Glomerular endothelial cell (primary cell): ENCODE data around the gene IFNAR1. TPM values are rescaled to one million over a fixed set of nuclear protein-coding genes. Genes with fewer than 3 reads are reported as not detected.

ENCODE experiments used
- DNase-seq: peaks from one replicate; pipeline ENCODE4 v3.0.0-alpha.2; 2011; ENCODE audit warnings: low read depth, low spot score; ENCODE audit errors: extremely low read depth
- total RNA-seq: library from RNA; depleted of rRNA; stranded (reverse); fragments of >200 nt; gene quantifications from 2 replicates; pipeline ENCODE4 v1.2.3, GENCODE V29; 2015

The IFNAR1 gene
- total RNA-seq, result 39.6 and 47.9 TPM in 2 replicates

DNA sequence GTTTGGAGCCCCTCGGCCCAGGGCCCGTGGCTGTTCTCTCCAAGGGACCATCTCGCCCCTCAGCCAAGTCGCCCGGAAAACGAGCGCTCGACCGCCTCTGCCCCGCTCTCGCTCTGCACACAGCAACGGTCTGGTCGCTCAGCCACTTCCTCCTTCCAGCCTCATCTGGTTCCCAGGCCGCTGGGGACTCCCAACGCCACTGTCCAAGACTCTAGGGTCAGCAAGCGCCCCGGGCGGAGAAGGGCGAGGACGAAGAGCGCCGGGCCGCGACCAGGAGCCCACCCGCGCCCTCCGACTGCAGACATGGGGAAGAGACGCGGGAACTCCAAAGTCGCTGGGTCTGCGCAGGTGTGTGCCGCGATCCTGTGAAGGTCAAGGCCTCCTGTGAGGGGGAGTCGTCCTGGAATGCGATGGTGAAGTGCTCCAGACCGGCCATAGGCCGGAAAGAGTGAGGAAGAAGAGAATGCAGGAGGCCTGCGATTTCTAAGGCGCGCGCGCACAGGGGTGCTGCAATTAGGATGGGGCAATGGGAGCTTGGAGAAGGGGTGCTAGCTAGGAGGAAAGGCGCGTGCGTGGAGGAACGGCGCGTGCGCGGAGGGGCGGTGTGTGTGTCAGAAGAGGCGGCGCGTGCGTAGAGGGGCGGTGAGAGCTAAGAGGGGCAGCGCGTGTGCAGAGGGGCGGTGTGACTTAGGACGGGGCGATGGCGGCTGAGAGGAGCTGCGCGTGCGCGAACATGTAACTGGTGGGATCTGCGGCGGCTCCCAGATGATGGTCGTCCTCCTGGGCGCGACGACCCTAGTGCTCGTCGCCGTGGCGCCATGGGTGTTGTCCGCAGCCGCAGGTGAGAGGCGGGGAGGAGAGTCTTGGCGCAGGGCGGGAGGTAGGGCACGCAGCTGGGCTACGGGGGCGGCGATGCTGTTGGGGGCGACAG lies at the start of gene IFNAR1:
Gene IFNAR1, plus strand, starts transcription at position 680 of the 931 bp plus-strand sequence. Its CDS starts 86 bp downstream, at position 766.
- DNase-seq, result peak; percentile 78

DNA sequence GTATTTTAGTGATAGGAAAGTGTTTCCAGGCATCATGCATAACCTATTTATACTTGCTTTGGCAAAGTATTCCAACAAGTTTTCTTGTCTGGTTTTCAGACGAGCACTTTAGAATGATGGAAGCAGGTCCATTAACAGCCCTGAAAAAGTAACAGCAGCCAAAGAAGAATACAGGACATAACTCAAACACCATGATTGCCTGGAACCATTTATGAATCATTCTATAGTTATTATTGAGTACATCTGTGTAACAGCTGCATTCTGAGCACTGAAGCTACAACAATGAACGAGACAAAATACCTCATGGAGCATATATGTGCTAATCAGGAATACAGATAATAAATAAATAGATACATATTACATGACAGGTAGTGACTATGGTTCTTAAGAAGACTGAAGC lies 46.0 kb upstream of the IFNAR1 start:
- DNase-seq, result no peak

DNA sequence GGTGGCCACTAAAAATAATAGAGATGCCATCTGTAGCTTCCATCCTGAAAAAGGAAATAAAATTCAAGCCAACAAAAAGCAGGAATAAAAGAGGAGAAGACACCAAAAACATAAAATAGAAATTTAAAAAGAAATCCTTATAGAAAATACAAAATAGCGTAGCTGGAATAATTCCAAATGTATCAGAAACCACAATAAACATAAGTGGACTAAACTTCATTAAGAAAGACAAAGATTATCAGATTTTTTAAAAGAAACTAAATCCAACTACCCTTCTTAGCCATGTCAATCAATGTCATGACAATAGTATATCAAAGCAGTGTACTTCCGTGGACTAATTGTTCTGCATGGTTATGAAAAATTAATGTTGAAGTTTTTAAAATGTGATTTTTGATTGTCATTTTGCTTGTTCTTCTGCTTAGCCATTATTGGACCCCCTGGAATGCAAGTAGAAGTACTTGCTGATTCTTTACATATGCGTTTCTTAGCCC lies 45.4 kb upstream of the IFNAR1 start:
- DNase-seq, result no peak

DNA sequence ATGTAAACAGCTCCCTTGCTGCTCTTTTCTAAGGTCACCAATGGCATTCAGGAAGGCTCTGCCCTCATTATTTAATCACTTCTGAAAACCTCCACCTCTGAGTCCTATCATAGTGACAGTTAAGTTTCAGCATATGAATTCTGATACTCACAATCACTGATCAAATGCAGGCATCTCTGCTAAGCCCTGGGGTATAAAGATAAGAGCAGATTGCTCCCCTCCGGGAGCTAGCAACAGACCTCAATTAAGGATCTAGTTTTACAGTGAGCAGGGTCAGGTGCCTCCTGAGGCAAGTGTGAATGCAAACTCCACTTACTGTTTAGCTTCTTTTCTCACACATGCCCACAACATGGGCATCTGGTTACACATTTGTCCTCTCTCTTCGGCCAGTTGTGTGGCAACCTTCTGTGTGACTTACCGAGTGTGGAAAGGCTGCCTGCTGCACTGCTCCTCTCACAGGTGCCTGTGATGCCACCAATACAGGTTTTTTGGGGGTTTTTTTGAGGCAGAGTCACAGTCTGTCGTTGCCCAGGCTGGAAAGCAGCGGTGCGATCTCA lies 43.6 kb upstream of the IFNAR1 start:
- no peak for DNase-seq

DNA sequence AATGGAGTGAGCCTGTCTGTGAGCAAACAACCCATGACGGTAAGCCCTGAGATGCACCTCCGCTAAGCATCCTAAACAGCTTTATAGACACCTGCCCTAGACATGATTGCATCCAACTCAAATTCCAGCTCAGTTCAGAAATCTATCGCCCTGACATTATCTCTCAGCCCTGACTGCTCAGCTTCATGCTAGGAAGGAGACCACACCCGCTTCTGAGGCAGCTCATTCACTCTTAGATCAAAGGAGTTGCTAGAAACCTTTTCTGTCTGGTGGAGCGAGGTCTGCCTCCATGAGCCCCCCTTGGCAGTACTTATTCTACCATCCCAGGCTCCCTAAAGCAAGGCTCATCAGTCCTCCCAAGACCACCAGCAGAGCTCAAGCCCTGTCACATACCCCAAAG lies 41.6 kb upstream of the IFNAR1 start:
- no peak for DNase-seq

DNA sequence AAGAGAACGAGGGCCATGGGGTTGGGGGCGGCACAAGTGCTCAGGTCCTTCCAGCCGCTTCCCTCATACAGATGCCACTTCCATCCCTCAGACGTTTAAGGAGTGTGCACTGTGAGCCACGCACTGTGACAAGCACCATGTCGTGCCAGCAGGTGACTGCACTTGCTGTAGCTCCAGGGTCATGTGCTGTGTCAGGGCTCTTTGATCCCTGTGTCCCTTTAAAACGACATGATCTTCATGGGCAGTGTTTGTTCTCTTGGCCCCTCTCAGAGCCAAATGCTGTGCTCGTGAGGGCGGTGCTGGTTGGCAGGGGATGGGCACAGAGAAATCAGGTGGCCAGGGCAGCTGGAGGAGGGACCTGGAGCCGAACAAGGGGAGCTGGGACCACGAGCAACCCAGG lies 38.7 kb upstream of the IFNAR1 start:
- no peak for DNase-seq

DNA sequence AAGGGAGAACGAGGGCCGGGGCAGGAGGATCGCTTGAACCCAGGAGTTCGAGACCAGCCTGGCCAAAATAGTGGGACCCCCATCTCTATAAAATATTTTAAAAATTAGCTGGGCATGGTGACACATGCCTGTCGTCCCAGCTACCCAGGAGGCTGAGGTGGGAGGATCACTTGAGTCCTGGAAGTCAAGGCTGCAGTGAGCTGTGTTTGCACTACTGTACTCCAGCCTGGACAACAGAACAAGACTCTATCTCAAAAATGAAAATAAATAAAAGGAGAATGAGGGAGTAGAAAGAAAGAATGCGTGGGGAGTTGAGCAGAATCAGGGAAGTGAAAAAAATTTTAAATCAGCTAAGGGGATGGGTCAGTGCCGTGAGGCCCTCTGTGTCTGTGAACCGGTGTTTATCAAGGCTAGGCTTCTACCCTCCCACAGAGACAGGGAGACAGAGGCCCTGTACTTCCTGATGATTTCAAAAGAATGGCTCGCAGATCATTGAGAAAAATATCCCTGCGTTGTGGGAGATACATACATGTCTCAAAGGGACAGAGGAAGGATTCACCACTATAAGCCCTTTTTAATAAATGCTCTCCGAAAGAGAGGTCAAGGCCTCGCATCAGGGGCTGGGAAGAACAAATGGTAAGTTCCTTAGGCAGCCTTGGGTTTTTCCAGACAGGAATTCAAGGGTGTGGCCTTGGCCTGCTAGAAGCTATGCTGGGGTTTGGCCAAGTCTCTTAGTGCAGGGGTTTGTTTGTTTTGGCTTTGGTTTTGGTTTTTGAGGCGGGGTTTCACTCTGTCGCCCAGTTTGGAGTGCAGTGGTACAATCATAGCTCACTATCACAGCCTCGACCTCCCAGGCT lies 37.9 kb upstream of the IFNAR1 start:
- no peak for DNase-seq

DNA sequence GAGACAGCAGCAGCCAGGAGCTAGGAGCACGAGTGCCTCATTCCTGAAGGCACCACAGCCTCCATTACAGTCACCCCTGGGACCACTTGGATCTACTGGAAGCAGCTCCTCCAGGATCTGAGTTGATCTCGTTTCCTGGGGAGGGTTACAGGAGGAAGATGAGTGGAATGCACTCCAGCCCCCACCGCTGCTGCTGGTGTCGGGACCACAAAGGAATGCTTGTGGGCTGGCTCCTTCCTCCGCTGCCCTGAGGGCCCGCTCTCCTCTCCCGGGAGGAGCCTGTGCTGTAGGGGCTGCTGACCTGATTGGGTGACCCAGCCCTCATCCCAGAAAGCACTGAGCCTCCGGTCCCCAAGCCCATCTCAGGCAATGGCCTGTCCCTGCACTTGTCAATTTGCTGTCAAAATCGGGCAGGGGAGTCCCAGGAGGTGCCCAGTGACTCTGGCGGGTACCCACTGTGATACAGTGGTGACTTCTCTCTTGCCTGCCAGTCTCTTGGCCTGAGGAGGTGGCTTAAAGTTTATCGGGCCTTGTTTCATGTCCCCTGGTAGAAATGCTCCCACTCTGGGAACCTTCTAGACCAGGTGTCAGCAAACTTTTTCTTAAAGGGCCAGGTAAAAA lies 35.5 kb upstream of the IFNAR1 start:
- DNase-seq, result no peak

DNA sequence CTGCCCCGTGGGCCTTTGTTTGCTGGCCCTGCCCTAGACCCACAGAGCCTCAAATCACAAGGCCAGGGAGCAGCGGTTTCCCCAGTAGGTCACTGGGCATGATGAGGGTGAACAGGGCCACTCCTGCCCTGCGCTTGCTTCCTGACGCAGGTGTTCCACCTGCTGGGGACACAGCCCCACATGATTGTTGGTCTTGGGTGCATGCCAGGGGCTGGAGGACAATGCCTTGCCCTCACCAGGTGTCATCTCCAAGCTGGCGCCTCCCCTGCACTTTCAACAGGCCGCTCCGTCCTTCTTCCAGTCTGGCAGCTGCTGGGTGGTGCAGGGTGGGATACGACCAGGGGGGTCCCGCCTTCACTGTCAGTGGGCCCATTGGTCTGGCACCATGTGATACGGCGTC lies 34.3 kb upstream of the IFNAR1 start:
- DNase-seq, result no peak

DNA sequence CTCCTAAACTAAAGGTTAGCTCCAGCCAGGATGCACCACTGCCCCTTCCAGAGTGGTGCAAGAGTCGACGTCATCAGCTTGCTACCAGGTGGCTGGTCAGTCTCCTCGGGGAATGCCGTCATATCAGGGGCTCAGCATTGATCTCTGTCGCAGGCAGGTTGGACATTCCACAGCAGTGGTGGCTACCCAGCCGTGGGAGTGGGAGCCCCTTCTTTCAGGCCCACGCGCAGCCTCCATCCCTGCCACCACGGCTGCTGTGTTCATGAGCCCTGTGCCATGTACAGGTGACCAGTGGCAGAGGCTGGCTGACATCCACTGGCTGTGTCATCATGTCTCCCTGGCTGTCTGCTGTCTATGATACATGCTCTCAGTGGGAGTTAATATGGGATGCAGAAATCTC lies 33.1 kb upstream of the IFNAR1 start:
- no peak for DNase-seq

DNA sequence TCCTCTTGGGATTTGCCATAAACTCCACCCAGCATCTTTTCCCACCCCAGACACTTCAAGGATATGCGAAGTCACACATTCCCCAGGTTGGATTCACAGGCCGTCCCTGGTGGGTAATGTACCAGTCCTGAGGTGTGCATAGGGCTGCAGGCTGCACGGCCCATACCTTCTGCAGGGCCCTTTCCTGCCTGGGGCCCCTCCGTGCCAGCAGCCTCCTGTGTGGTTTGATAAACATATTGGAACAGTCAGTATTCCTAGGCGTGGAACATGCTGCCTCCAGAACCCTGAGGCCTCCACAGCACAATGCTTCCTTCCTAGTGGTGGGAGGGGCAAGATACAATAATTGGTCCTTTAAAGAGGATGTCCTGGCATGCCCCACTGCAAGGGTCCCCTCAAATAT lies 32.0 kb upstream of the IFNAR1 start:
- DNase-seq, result no peak

DNA sequence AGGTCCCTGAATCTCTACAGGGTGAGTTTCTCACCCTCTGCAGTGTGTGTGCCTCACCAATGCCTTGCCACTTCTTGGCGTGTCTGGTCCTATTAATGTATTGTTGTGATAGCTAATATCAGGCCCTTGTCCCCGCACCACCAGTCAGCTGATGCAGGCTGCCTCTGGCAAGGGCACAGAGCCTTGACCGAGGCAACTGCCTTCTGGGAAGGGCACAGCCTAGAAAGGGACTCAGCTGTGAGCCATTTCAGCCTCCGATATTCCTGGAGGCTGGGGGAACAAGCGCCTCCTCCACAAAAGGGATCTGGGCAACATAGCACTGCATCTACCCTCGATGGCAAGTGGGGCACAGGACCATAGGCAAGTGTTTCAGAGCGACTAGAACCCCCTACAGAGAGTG lies 31.6 kb upstream of the IFNAR1 start:
- DNase-seq, result no peak

DNA sequence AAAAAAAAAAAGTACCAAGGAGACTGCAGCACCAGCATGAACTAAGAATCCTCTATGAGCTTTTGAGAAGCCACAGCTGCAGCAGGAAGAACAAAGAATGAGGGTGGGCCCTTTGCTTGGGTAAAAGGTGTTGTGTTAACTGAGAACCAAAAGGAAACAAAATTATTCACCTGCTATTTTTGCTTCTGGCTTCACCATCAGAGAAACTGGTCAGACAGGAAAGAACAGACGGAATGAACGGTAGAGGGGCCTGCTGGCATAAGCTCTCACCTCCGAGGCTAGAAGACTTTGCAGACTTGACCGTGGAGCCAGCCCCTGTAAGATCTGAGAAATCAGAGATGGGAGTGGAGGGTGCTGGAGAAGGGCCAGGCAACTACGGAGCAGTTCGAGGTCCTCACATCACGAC lies 31.0 kb upstream of the IFNAR1 start:
- no peak for DNase-seq

DNA sequence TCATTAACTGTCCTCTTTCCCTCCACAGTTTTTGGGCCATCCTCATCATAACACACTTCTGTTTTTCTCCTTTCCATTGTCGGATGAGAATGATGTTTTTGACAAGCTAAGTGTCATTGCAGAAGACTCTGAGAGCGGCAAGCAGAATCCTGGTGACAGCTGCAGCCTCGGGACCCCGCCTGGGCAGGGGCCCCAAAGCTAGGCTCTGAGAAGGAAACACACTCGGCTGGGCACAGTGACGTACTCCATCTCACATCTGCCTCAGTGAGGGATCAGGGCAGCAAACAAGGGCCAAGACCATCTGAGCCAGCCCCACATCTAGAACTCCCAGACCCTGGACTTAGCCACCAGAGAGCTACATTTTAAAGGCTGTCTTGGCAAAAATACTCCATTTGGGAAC lies 28.6 kb upstream of the IFNAR1 start:
- no peak for DNase-seq

DNA sequence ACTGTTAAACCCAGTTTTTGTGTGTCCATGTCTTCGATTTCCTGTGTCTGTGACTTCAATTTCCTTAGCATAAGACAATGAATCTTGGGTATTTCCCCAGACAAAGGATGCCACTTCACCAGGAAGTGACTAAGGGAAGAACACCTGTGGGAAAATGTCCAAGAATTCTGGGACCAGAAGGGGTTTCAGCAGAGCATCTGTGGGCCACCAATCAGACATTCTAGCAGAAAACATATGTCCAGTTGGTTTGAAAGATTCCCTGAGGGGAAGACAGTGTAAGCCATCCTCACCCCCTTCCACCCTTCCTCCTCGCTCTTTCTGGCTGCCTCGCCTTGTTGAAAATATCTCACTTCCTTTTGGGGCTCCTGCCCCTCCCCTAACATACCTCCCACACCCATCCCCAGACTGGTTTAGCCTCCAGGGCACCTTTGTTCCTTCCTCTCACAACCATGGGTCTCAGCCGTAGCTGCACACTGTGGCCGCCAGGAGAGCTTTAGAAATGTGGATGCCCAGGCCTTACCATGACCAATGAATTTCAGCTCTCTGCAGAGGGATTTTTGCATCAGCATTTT lies 25.5 kb upstream of the IFNAR1 start:
- DNase-seq, result no peak

DNA sequence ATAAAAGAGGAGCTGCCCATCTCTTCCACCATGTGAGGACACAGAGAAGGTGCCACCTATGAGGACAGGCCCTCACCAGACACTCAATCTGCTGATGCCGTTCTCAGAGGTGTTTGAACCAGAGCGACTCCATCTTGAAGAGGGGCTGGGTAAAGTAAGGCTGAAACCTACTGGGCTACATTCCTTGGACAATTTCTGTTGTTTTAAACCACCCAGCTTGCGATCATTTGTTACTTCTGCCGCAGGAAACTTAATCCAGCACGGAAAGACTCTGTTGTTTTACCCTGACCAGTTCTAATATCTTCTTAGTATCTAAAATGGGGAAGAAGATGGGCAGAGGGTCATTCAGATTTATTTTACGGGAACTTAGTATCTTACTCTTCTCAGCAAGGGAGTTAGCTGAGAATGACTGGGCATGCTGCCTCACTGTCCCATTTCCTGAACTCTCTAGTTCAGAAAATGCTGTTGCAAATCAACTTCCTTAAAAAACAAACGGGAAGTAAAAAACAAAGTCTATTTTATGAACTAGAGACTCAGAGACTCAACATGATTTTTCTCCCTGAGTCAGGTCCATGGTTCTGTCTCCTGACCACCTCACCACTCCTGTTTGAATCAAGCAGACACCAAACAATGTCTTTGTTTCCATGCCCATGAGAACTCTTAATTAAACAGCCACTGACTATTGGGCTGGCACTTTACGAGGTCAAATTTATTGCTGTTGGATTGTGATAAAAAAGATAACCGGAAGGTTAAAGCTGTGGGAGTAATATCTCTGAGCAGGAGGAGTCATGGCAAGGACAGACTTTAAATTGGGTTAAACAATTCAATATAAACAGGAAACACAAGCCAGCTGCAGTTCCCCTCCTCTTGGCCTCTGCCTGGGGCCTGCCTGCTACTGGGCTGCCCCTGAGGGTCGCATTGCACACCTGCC lies 23.8 kb upstream of the IFNAR1 start:
- no peak for DNase-seq

DNA sequence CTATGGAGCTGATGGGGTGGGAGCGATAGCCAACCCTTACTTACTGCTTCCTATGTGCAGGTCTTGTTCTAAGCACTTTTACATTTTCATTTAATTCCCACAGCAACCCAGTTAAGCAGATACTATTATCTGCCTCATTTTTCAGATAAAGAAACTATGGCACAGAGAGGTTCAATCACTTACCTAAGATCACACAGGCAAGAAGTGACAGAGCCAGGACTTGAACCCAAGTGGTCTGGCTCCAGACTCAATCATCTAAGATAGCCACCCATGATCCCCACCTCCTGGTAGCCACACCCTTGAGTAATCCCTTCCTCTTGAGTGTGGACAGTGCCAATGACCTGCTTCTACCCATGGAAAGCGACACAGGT lies 23.2 kb upstream of the IFNAR1 start:
- DNase-seq, result no peak

DNA sequence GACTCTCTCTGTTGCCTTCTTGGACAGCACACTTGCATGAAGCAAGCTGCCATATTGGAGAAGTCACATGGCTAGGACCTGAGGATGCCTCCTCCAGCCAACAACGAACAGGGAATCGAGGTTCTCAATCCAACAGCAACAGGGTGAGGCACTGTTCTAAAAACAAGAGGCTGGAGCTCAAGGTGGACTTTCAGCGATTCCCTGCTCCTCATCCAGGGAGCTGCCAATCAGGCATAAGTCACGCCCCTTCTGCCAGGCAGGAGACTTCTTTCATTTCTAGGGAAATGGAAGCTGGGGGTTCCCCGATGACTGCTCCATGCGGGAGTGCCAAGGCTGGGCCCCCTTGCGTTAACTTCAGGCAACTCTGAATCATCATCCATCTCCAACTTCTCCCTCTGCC lies 22.7 kb upstream of the IFNAR1 start:
- no peak for DNase-seq

DNA sequence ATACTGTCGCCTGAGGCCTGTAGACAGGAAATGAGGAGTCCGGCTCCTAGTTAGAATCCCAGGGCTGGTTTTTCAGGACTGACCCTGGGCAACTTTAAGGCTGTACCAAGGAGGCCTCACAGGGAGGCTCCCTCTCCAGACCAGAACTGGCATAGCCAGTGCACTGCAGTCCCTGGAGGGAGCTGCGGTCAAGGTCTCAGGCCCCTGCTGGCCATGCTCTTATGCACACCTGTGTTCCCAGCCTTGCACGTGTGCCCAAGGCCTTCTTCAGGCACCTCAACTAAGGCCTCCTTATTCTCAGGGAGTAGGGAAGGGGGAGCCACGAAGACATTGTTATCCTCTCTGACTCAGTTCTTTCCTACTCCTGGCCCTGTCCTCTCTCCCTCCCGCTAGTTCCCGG lies 22.0 kb upstream of the IFNAR1 start:
- DNase-seq, result no peak

DNA sequence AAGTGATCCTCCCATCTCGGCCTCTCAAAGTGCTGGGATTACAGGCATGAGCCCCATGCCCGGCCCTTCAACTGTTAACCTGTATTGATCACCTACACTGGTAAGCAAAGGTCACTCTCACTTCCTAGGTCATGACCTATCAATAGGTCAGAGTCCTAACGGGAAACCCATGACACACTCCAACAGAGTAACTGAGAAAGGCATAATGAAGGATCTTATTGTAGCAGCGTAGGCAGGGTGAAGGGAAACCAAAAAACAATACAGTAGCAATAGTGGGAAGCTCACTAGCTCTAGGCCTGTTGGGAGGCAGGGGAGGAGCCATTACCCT lies 19.5 kb upstream of the IFNAR1 start:
- no peak for DNase-seq
